Stimulated activated effector memory CD8-positive, alpha-beta T cell treated with anti-CD3 and anti-CD28 coated beads, Interleukin-12 subunit alpha, Interleukin-12 subunit beta, amount 100 ng/mL, for 72 hours (primary cell): ENCODE data around the gene TMTC1.
"Not testable (repeated sequence)": the region's sequence is repeated elsewhere in the genome, so short reads cannot be mapped to it uniquely, and the experiment has no call there.

Experiments used
- ATAC-seq: fragments of 150-1000 bp; cut with Tn5 transposase; 2 replicates; pipeline ENCODE4 v1.10.0; 2021
- DNase-seq, 2 donors: peaks; one replicate each; pipeline ENCODE4 v3.0.0; 2021 to 2022; ENCODE audit warnings: low spot score in 2 of 2
- H3K27ac Mint-ChIP-seq: one replicate; pipeline ENCODE4 v1.8.0; 2022; ENCODE audit warnings: mild to moderate bottlenecking, mixed read lengths
- H3K36me3 Mint-ChIP-seq: one replicate; pipeline ENCODE4 v1.8.0; 2022; ENCODE audit warnings: mild to moderate bottlenecking, mixed read lengths
- H3K4me1 Mint-ChIP-seq: one replicate; pipeline ENCODE4 v1.8.0; 2022; ENCODE audit warnings: mixed read lengths
- H3K4me3 Mint-ChIP-seq: one replicate; pipeline ENCODE4 v1.8.0; 2022; ENCODE audit warnings: mild to moderate bottlenecking, mixed read lengths
- H3K9me3 Mint-ChIP-seq: one replicate; pipeline ENCODE4 v1.8.0; 2022; ENCODE audit warnings: mixed read lengths

Gene TMTC1

DNA sequence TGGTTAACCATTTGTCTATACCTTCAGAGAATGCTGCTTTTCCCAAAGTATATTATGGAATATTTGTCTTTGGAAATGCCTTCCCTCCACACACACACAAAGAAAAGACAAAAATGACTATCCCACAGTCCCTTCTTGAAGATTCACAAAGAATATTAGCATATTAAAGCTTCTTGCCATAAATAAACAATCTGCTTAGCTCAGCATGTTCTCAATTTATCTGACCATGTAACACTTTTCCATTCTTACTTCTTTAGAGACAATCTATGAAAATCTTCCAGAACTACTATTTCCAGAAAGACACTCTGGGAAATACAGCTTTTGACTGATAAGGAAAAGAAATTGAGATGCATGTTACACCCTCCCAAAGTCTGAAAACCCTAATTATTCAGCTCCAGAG is 227.4 kb downstream of the TMTC1 start:
- DNase-seq (no peak), ATAC-seq (no peak)
- Mint-ChIP-seq H3K36me3 (no peaks in the 10 kb centered on the region), H3K4me1 (no peaks in the 10 kb centered on the region), H3K4me3 (no peak overlapping the region), H3K27ac (no peak overlapping the region), H3K9me3 (no peaks in the 10 kb centered on the region)

DNA sequence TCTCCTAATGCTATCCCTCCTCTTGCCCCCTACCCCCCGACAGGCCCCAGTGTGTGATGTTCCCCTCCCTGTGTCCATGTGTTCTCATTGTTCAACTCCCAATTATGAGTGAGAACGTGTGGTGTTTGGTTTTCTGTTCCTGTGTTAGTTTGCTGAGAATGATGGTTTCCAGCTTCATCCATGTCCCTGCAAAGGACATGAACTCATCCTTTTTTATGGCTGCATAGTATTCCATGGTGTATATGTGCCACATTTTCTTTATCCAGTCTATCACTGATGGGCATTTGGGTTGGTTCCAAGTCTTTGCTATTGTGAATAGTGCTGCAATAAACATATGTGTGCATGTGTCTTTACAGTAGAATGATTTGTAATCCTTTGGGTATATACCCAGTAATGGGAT is 228.3 kb downstream of the TMTC1 start:
- not testable (repeated sequence) for H3K27ac Mint-ChIP-seq, H3K4me1 Mint-ChIP-seq, H3K9me3 Mint-ChIP-seq

DNA sequence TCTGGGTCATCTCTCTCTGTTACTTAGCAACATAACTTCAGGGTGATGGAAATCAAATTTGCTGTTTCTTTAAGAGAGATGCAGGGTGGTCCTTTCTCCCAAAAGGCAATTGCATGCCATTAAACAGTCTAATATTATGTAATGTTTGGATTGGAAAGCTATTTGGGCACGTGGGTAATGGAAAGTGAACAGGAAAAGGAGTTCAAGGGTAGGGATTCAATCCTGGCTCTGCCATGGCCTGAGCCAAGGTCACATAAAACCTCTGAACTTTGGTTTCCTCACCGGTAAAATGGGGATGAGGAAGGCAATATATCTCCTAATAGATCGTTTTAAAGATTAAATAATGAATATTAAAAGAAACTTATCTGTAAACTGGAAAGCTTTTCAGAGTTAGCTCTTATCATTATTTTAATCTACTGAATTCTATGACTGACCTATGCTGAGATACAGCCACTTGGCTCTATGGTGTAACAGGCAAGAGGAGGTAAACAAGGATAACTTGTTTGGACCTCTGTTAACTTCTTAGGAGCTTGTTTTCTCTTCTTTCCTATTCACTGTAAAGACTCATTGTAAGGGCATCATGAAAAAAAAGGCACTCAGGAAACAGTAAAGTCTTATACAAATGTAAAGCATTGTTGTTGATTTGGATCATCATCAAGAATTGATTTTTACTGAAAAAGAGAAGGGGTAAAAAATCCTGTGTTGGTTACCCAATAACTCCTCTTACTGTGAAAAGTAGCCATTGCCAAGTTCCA is 230.6 kb downstream of the TMTC1 start:
- H3K36me3 Mint-ChIP-seq = no peaks in the 10 kb centered on the region
- H3K27ac Mint-ChIP-seq = no peak overlapping the region
- no peaks in the 10 kb centered on the region for H3K9me3 Mint-ChIP-seq
- no peak overlapping the region for H3K4me3 Mint-ChIP-seq
- ATAC-seq (no peak), DNase-seq (no peak)
- no peaks in the 10 kb centered on the region for H3K4me1 Mint-ChIP-seq

More for the DNA sequence above, 228.3 kb downstream of the TMTC1 start:
- H3K36me3 Mint-ChIP-seq, H3K4me3 Mint-ChIP-seq, DNase-seq, ATAC-seq: not testable (repeated sequence)

DNA sequence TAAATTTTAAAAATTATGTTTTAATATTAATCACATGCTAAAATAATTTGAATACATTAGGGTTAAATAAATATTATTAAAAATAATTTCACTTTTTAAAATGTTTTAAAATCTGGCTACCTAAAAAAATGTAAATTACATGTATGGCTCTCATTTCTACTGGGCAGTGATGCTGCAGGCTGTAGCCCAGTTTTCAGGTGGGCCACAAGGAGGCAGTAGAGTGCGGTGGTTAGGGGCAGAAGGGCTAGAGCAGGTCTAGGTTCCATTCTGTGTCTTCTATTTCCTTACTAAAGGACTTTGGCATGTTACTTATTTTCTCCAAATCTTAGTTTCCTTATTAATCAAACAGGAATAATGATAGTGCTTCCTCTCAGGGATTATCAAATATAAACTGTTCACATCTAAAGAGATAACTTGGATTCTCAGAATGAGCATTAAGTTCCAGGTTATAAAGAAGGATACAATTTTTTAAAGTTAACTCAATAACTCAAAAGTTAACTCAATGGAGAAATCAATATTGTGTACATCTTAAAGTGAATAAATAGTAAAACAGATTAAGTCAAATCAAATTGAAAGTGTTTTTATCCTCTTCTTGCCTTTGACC is 231.3 kb downstream of the TMTC1 start:
- H3K27ac Mint-ChIP-seq = no peak overlapping the region
- ATAC-seq = peak; percentile 77

DNA sequence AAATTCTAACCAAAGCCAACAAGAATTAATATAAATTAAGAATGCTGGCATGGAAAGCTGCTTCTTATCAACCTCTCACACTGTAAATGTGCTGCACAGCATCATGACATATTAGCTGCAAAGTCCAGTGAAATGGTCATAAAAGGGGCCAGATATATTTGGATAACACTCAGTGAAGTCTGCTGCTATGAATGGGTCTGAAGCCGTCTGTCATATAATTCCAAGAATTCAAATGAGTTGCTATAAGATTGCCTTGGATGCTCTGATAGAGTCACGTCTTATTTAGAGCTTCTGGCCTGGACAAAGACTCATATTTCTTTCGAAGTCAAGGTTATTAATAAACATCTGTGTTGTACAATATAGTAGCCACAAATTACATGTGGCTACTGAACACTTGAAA is 231.9 kb downstream of the TMTC1 start:
- no peaks in the 10 kb centered on the region for H3K9me3 Mint-ChIP-seq
- no peak overlapping the region for H3K27ac Mint-ChIP-seq
- no peak overlapping the region for H3K4me3 Mint-ChIP-seq
- H3K4me1 Mint-ChIP-seq = no peaks in the 10 kb centered on the region
- ATAC-seq (no peak), DNase-seq (no peak)
- H3K36me3 Mint-ChIP-seq = no peaks in the 10 kb centered on the region

More for the DNA sequence above, 231.3 kb downstream of the TMTC1 start:
- H3K9me3 Mint-ChIP-seq = no peaks in the 10 kb centered on the region
- H3K4me3 Mint-ChIP-seq = no peak overlapping the region
- no peaks in the 10 kb centered on the region for H3K4me1 Mint-ChIP-seq
- peak; percentile 46 to 71 for DNase-seq
- H3K36me3 Mint-ChIP-seq = no peaks in the 10 kb centered on the region

DNA sequence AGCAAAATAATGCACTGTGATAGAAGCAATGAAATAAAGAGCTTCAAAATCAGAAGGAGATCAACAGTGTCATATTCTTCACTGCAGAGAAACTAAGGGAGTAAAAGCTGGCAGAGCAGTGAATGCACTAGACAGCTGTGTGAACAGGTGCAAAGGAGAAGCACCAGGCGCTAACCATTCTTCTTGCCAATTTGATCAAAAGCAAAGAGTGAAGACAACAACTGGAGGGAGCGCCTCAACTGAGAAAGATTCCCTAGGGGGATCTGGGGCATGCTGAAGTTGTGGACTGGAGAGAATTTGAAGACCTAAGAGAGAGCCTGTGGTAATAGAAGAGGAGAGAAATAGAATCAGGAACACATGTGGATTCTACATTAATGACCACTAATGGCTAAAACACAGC is 235.9 kb downstream of the TMTC1 start:
- Mint-ChIP-seq H3K4me3 (no peak overlapping the region), H3K36me3 (no peaks in the 10 kb centered on the region), H3K27ac (no peak overlapping the region), H3K9me3 (no peaks in the 10 kb centered on the region), H3K4me1 (no peaks in the 10 kb centered on the region)
- ATAC-seq (no peak), DNase-seq (no peak)

DNA sequence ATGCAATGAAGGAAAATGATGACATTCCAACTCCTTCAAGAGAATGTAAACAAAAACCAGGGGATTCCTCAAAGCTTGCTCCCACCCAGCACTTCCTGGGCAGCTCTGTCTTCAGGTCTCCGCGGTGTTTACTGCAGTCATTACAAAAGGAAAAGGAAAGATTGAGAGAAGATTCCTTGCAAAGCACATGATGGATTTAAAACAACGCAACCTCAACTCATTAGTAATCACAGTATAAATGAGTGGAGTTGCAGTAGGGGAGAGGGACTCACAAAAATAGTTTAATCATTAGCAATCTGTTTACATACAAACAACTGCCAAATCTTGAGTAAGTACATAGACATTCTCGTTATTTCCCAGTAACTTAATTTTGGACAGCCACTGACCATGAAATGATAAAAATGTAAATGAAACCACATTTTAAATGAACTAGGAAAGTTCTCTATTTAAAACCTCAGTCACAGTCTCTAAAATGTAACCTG is 236.6 kb downstream of the TMTC1 start:
- Mint-ChIP-seq H3K9me3 (no peaks in the 10 kb centered on the region), H3K4me3 (no peak overlapping the region), H3K36me3 (no peaks in the 10 kb centered on the region), H3K27ac (no peak overlapping the region), H3K4me1 (no peaks in the 10 kb centered on the region)
- no peak for DNase-seq
- no peak for ATAC-seq

DNA sequence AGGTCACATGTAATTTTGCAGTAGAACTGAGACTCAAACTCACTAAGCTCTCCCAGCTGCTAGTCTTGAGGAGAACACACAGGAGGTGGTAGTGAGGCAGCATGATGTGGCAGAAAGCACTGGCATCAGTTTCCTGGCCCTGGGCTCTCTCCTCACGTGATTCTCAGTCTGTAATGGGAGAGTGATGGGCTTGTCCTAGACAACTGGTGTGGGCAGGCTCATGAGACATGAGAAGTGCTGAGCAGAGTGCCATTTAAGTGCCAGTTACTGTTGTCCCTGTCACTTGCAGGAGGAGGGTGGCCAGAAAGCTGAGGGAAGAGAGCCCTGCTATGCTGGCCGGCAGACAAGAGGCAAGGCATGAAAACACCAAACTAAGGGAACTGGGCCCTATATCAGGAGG is 237.7 kb downstream of the TMTC1 start:
- Mint-ChIP-seq H3K9me3 (no peaks in the 10 kb centered on the region), H3K36me3 (no peaks in the 10 kb centered on the region), H3K27ac (no peak overlapping the region), H3K4me3 (no peak overlapping the region), H3K4me1 (no peaks in the 10 kb centered on the region)
- DNase-seq (no peak), ATAC-seq (peak; percentile 31)

DNA sequence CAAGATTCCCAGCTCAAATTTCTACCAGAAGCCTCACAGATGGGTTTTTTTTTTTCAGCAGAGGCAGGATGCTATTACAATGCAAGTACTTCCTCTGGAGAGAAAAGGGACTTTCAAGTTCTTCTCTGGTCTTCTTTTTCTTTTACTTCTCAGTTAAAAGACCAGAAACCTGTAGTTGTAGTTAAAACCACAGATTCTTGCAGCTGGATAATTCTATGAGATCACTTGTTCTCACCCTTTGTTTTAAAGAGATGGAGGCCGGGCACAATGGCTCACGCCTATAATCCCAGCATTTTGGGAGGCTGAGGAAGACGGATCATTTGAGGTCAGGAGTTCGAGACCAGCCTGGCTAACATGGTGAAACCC is 238.7 kb downstream of the TMTC1 start:
- Mint-ChIP-seq H3K4me3 (no peak overlapping the region), H3K36me3 (no peaks in the 10 kb centered on the region), H3K4me1 (no peaks in the 10 kb centered on the region), H3K27ac (no peak overlapping the region), H3K9me3 (no peaks in the 10 kb centered on the region)
- no peak for ATAC-seq
- DNase-seq = no peak

DNA sequence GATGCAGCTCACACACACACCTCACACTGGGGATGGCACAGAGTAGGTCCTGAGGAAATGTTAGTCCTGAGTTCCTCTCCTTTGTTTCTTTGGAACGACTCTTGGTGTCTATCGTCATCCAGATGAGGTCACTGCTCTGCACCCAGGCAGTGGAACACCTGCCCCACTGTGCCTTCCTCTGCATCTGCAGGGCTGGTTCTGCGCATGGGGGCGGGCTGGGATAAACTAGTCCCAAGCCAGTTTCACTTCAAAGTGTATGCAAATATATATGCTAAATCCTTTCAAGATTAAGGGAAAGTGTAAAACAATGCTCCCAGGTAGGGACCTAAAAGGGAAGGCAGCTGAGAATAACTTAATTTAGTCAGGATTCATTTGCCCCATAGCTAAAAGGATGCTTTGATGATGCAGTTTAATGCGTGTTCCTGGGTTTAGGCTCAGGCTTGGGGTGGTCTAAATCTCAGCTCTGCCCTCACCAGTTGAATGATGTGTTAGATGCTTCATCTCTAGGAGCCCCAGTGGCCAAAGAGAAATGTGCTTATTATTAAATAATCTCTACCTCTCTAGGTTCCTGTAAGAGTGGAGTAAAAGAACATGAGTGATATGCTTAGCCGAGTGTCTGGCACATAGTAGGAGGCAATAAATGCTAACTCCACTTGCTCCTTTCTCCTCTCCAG is 239.2 kb downstream of the TMTC1 start:
- Mint-ChIP-seq H3K4me3 (no peak overlapping the region), H3K27ac (no peak overlapping the region), H3K9me3 (no peaks in the 10 kb centered on the region), H3K36me3 (no peaks in the 10 kb centered on the region), H3K4me1 (no peaks in the 10 kb centered on the region)
- ATAC-seq (no peak), DNase-seq (no peak)

DNA sequence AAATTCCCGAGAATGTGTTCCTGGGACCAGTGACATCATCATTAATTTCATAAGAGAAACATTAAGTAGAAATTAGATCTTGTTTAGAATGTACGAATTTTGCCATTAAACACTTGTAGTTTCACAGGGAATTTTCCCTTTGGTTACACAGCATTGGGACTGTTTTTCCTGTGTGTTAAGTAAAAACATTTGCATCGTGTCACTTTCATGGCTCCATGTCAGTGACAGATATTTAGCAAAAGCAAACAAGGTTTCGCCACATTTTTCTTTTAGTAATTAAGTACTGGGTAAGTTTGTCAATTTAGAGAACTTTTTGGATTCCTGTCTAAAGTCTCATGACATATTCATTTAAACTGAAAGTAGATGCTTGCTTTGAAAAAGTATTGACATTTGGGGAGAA is 240.7 kb downstream of the TMTC1 start:
- no peak for DNase-seq
- ATAC-seq = no peak
- H3K27ac Mint-ChIP-seq = no peak overlapping the region
- H3K4me3 Mint-ChIP-seq = no peak overlapping the region
- no peaks in the 10 kb centered on the region for H3K4me1 Mint-ChIP-seq
- H3K9me3 Mint-ChIP-seq = no peaks in the 10 kb centered on the region
- no peaks in the 10 kb centered on the region for H3K36me3 Mint-ChIP-seq

DNA sequence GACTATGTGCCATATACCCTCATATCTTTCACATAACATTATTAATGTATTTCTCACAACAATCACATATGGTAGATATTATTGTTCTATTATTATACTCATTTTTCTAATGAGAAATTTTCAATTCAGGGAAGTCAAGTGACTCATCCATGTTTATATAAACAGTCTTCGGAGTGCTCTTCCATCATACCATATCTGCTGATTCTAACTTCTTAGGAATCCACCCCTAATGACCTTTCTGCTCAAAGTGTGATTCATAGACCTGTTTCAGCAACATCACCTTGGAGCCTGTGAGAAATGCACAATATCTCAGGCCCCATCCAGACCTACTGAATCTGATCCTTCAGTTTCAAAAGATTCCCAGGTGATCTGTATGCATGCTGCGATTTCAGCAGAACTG is 246.4 kb downstream of the TMTC1 start:
- Mint-ChIP-seq H3K4me3 (no peak overlapping the region), H3K4me1 (no peaks in the 10 kb centered on the region), H3K27ac (no peak overlapping the region), H3K36me3 (no peaks in the 10 kb centered on the region), H3K9me3 (no peaks in the 10 kb centered on the region)
- ATAC-seq (no peak), DNase-seq (no peak)

DNA sequence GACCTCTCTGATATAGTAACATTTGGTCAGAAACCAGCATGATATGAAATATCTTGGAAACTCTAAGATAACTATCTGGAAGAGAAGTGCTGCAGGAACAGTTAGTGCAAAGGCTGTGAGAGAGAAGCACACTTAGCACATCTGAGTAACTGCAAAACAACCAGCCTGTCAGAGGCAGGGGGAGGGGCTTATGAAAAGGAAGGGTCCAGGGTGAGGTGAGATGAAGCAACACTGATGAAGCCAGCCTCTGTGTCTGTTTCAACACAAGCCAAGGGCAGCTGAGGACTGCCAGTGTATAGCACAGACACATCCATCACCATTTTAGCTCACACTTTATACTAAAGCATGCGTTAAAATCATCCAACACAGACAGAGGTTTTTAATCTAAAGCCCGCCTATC is 248.8 kb downstream of the TMTC1 start:
- Mint-ChIP-seq H3K4me1 (no peaks in the 10 kb centered on the region), H3K9me3 (no peaks in the 10 kb centered on the region), H3K36me3 (no peaks in the 10 kb centered on the region), H3K4me3 (no peak overlapping the region), H3K27ac (no peak overlapping the region)
- DNase-seq (no peak), ATAC-seq (no peak)

DNA sequence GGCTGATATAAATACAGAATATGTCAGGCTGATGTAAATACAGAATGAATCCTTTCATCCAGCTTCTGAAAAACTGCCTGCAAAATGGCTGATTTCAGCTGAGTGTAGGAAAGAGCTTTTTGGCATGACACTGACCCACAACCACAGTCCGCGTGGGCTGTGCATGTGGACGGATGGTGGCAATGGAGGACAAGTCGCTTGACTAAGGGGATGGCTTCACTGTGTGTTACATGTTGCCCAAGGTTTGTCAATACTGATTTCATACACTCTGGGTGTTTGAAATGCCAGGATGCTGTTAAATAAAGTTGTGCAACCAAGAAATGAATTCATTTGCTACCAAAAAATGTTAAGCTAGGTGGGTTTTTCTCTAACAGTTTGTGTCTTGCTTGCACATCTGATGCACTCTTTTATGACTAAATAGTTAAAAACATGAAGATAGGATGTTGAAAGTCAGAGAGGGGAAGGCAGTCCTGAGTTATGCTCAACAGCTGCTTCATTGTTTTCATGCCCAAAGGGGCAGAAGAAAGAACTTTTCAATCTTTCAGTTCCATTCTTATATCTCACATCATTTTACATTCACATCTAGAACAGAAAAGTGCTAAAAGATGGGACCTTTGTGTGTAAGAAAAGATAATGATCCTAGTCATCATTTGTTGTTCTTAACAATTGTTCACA is 249.8 kb downstream of the TMTC1 start:
- H3K27ac Mint-ChIP-seq = no peak overlapping the region
- no peaks in the 10 kb centered on the region for H3K4me1 Mint-ChIP-seq
- ATAC-seq = no peak
- no peak for DNase-seq
- no peak overlapping the region for H3K4me3 Mint-ChIP-seq
- H3K9me3 Mint-ChIP-seq = no peaks in the 10 kb centered on the region
- H3K36me3 Mint-ChIP-seq = no peaks in the 10 kb centered on the region

DNA sequence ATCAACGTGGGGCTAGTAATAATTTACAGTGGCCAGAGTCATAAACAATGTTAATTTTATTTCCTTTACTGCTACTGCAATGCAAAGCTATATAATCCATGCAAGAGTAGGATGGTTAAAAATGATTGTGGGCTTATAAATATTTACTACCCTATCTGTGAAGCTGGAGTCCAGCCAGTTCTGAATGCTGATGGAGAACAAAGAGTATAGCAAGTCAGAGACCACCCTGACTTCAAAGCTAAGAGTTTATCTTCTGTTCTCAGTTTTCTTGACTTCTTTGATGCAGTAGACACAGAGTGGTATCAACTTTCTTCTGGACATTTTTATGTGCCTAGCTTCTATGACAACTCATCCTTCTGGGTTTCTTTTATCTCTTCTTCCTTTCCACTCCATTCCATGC is 252.3 kb downstream of the TMTC1 start:
- H3K4me1 Mint-ChIP-seq = no peaks in the 10 kb centered on the region
- H3K9me3 Mint-ChIP-seq = no peaks in the 10 kb centered on the region
- ATAC-seq (no peak), DNase-seq (no peak)
- H3K36me3 Mint-ChIP-seq = no peaks in the 10 kb centered on the region
- no peak overlapping the region for H3K4me3 Mint-ChIP-seq
- H3K27ac Mint-ChIP-seq = no peak overlapping the region
